ENCODE data around the gene PPP2R1B.
"Not testable (repeated sequence)": the region's sequence is repeated elsewhere in the genome, so short reads cannot be mapped to it uniquely, and the experiment has no call there.

Gene PPP2R1B

GRCh38 chr11:111765984-111766833 is at the start of gene PPP2R1B:
TSS of gene PPP2R1B (minus strand) at chr11:111766389. CDS start at chr11:111766361, 28 bp downstream.
- DNase-seq: no peak

GRCh38 chr11:111815489-111815888 is 49.3 kb upstream of the PPP2R1B start:
- DNase-seq: no peak

GRCh38 chr11:111814557-111815320 is 48.5 kb upstream of the PPP2R1B start:
- no peak for DNase-seq

GRCh38 chr11:111814106-111814505 is 47.9 kb upstream of the PPP2R1B start:
- no peak for DNase-seq

- no peak for DNase-seq
Observed at GRCh38 chr11:111812211-111812610, 46.0 kb upstream of the PPP2R1B start.

- no peak for DNase-seq
Observed at GRCh38 chr11:111811445-111811844, 45.3 kb upstream of the PPP2R1B start.

GRCh38 chr11:111808834-111809233 is 42.6 kb upstream of the PPP2R1B start:
- DNase-seq: no peak

- no peak for DNase-seq
Observed at GRCh38 chr11:111808063-111808588, 41.9 kb upstream of the PPP2R1B start.

- no peak for DNase-seq
Observed at GRCh38 chr11:111807076-111807475, 40.9 kb upstream of the PPP2R1B start.

- DNase-seq: no peak
Observed at GRCh38 chr11:111801135-111801534, 34.9 kb upstream of the PPP2R1B start.

GRCh38 chr11:111798279-111798678 is 32.1 kb upstream of the PPP2R1B start:
- DNase-seq: no peak

GRCh38 chr11:111797145-111797581 is 31.0 kb upstream of the PPP2R1B start:
- no peak for DNase-seq

GRCh38 chr11:111796696-111797095 is 30.5 kb upstream of the PPP2R1B start:
- no peak for DNase-seq

GRCh38 chr11:111795334-111795985 is 29.3 kb upstream of the PPP2R1B start:
- no peak for DNase-seq

- DNase-seq: no peak
Observed at GRCh38 chr11:111793863-111794262, 27.7 kb upstream of the PPP2R1B start.

- DNase-seq: no peak
Observed at GRCh38 chr11:111792955-111793500, 26.8 kb upstream of the PPP2R1B start.

- no peak for DNase-seq
Observed at GRCh38 chr11:111792314-111792713, 26.1 kb upstream of the PPP2R1B start.

GRCh38 chr11:111788464-111788863 is 22.3 kb upstream of the PPP2R1B start:
- DNase-seq: no peak

- no peak for DNase-seq
Observed at GRCh38 chr11:111788051-111788450, 21.9 kb upstream of the PPP2R1B start.

- DNase-seq: no peak
Observed at GRCh38 chr11:111785886-111786412, 19.8 kb upstream of the PPP2R1B start.

GRCh38 chr11:111785076-111785475 is 18.9 kb upstream of the PPP2R1B start:
- no peak for DNase-seq

- DNase-seq: not testable (repeated sequence)
Observed at GRCh38 chr11:111784311-111784710, 18.1 kb upstream of the PPP2R1B start.
